Measurements from ENCODE around the gene KARS1. TPM values are rescaled to one million over a fixed set of nuclear protein-coding genes. Genes with fewer than 3 reads are reported as not detected.

The KARS1 gene
- total RNA-seq, 1 donor from 2014 or later = 95.9 TPM

DNA sequence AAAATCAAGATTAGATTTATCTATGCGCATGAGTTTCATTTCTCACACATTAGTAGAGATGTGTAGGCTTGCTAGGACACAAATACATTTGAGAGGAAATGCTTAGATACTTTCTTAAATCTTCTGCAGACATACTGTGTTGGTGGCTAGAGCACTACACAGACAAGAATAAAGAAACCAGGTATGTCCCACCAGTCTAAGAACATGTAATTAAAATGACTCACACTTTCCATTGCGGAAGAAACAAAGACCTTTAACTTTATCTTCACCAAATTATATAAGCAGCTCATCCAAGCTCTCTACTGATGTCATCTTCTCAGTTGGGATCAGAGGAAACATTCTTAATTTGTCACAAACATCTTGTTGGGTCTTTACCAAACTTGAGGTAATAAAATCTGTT, 68.7 kb downstream of the KARS1 start:
- DNase-seq (no peak), ATAC-seq (no peak)
- no peaks in the 10 kb centered on the region for H3K9me3 ChIP-seq
- intact Hi-C loops (cut with DNase I) = no loop called here
- H3K4me1 ChIP-seq = no peaks in the 10 kb centered on the region
- TF ChIP-seq CTCF (IDR thresholded peaks at IDR 0.05) = no peak
- H3K4me3 ChIP-seq = no peak overlapping the region
- H3K27me3 ChIP-seq (ENCODE audit: low read depth) = no peaks in the 10 kb centered on the region
- H3K27ac ChIP-seq = no peak overlapping the region
- H3K36me3 ChIP-seq = peaks cover 74% of the 10 kb centered on the region

GRCh38 chr16:75578212-75578611, 69.3 kb downstream of the KARS1 start:
- no peak overlapping the region for H3K4me3 ChIP-seq
- H3K36me3 ChIP-seq = peaks cover 79% of the 10 kb centered on the region
- H3K27me3 ChIP-seq (ENCODE audit: low read depth) = no peaks in the 10 kb centered on the region
- no peak for TF ChIP-seq CTCF (IDR thresholded peaks at IDR 0.05)
- no peaks in the 10 kb centered on the region for H3K9me3 ChIP-seq
- DNase-seq (no peak), ATAC-seq (no peak)
- intact Hi-C loops (cut with DNase I) = no loop called here
- H3K27ac ChIP-seq = no peak overlapping the region
- H3K4me1 ChIP-seq = peaks cover 1% of the 10 kb centered on the region

Other genes starting within 250 kb of the KARS1 start
- 57.7 TPM for gene CFDP1, start 214.2 kb downstream of the KARS1 start, total RNA-seq
- gene TMEM170A, start 183.0 kb downstream of the KARS1 start, total RNA-seq = 31.2 TPM
- gene CHST6, start 152.2 kb downstream of the KARS1 start, total RNA-seq = 2.5 TPM
- 0.62 TPM for gene CHST5, start 111.6 kb downstream of the KARS1 start, total RNA-seq
- gene TMEM231, start 91.4 kb downstream of the KARS1 start, total RNA-seq = 14.5 TPM
- 120 TPM for gene GABARAPL2, start 81.3 kb downstream of the KARS1 start, total RNA-seq
- 50.2 TPM for gene ADAT1, start 24.4 kb downstream of the KARS1 start, total RNA-seq
- gene TERF2IP, start 108 bp upstream of the KARS1 start, total RNA-seq = 58.3 TPM
- not detected for gene CPHXL2, start 29.3 kb upstream of the KARS1 start, total RNA-seq
- gene DUXB, start 53.8 kb upstream of the KARS1 start, total RNA-seq = not detected
- not detected for gene CPHXL, start 78.8 kb upstream of the KARS1 start, total RNA-seq

All from lower lobe of right lung (tissue), 2 donors.